ENCODE data around the gene AGTR1.
A peak's percentile ranks its signal among the peaks of the same experiment; 100 is the strongest.

Gene AGTR1

GRCh38 chr3:148707601-148708380, 10.1 kb downstream of the AGTR1 start:
- TF ChIP-seq, protein P1, sequence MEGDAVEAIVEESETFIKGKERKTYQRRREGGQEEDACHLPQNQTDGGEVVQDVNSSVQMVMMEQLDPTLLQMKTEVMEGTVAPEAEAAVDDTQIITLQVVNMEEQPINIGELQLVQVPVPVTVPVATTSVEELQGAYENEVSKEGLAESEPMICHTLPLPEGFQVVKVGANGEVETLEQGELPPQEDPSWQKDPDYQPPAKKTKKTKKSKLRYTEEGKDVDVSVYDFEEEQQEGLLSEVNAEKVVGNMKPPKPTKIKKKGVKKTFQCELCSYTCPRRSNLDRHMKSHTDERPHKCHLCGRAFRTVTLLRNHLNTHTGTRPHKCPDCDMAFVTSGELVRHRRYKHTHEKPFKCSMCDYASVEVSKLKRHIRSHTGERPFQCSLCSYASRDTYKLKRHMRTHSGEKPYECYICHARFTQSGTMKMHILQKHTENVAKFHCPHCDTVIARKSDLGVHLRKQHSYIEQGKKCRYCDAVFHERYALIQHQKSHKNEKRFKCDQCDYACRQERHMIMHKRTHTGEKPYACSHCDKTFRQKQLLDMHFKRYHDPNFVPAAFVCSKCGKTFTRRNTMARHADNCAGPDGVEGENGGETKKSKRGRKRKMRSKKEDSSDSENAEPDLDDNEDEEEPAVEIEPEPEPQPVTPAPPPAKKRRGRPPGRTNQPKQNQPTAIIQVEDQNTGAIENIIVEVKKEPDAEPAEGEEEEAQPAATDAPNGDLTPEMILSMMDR (IDR thresholded peaks at IDR 0.05; ENCODE audit: low read depth, low read length), result no peak
- peak in 1 of 2 donors; percentile 59 for DNase-seq (ENCODE audit: low read depth in 2 of 2)
- no peak overlapping the region for H3K4me3 ChIP-seq (replicated peaks in 1 of 2; ENCODE audit: low read depth in 2 of 2, low read length in 2 of 2)

DNA sequence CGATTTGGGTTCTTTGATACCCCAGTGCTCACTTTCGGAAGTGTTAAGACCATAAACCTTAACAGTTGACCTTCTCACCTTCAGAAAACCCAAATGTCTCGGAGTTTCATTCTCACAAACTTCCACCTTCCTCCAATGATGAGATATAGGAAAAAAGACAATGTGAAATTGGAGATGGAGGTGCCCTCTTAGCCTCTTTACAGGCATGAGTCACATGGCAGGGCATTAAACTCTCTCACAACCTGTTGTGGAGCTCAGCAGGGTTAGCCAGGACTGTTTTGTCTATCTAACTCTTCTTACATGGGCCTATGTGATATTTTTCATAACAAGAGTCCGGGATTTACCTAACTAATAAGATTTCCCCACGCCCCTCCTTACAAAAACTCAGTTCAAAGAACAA, 10.7 kb downstream of the AGTR1 start:
- TF ChIP-seq, protein P1 (IDR thresholded peaks at IDR 0.05; ENCODE audit: low read depth, low read length), result no peak
- H3K4me3 ChIP-seq (replicated peaks in 1 of 2; ENCODE audit: low read depth in 2 of 2, low read length in 2 of 2), result no peak overlapping the region
- DNase-seq (ENCODE audit: low read depth in 2 of 2), result no peak

DNA sequence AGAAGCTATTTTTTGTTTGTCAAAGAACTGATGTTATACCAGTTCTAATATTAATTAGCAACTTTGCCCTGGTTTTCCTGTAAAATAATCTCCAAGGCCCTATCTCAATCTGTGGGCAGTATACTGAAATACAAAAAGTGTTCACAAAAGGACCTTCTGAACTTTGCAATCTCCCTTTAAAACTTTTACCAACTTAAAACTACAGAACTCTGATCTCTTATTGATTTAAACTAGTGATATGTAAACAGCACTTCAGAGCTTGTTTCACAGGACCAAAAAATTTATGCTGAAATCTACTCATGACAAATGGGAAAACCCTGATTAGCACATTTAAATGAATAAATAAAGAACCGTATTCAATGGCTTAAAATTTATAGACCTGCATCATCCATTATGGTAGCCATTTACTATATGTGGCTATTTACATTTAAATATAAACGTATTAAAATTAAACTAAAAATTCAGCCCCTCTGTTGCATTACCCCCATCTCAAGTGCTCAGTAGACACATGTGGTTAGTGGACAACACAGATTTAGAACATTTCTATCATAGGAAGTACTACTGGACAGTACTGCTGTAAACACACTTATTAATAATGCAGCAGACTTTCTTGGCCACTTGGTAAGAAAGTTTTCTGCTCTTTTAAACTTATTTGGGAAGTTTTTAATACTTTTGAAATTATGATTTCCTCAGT, 12.0 kb downstream of the AGTR1 start:
- TF ChIP-seq, protein P1 (IDR thresholded peaks at IDR 0.05; ENCODE audit: low read depth, low read length), result no peak
- no peak for DNase-seq (ENCODE audit: low read depth in 2 of 2)
- H3K4me3 ChIP-seq (replicated peaks in 1 of 2; ENCODE audit: low read depth in 2 of 2, low read length in 2 of 2), result no peak overlapping the region

GRCh38 chr3:148710665-148711064, 13.0 kb downstream of the AGTR1 start:
- DNase-seq (ENCODE audit: low read depth in 2 of 2), result no peak
- H3K4me3 ChIP-seq (replicated peaks in 1 of 2; ENCODE audit: low read depth in 2 of 2, low read length in 2 of 2), result no peak overlapping the region
- TF ChIP-seq, protein P1 (IDR thresholded peaks at IDR 0.05; ENCODE audit: low read depth, low read length), result no peak

DNA sequence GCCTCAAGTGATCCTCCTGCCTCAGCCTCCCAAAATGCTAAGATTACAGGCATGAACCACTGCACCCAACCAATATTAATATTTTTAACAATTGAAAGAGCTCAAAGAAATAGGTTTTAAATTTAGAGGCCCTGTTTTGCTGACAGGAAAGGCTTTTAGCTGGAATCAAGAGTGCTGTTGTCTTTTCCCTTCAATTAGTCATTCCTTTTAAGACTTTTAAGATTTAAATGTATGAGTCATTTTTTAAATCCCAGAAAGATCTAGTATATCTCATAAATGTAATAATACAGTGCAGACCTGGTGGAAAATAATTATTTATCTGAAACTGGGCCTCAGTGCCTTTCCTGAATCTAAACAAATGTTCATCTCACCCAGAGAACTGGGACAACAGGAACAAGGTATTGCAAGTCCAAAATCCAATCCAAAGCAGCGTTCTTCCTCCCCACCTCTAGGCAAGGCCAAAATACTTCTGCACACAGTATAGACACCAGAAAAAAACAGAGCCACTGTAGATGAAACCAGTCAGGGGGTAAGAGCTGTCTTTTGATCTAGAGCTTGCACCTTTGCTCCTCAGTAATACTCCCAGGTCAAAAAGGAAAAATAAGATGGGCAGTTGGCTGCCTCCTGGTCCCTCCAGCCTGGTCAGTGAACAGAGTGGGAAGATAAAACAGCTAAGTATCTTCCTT, 14.4 kb downstream of the AGTR1 start:
- TF ChIP-seq, protein P1 (IDR thresholded peaks at IDR 0.05; ENCODE audit: low read depth, low read length), result no peak
- H3K4me3 ChIP-seq (replicated peaks in 1 of 2; ENCODE audit: low read depth in 2 of 2, low read length in 2 of 2), result no peak overlapping the region
- peak in 1 of 2 donors; percentile 51 for DNase-seq (ENCODE audit: low read depth in 2 of 2)

DNA sequence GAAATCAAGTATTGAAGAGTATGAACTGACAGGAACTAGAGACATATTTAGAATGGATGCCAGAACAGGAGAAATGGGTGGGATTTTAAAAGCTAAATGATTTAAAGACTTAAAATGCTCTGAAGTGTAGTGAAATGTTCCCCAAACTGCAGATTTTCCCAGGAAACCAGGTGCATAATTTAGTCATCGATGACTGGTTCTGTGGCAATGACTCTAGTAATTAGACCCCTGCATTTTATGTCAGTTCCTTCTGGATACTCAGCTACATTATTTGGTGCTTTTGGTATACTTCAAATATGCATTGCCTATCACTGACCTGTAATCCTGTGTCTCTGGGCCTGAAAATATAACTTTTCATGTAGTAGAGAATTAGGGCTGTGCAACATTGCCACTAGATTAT, 16.8 kb downstream of the AGTR1 start:
- TF ChIP-seq, protein P1 (IDR thresholded peaks at IDR 0.05; ENCODE audit: low read depth, low read length), result no peak
- H3K4me3 ChIP-seq (replicated peaks in 1 of 2; ENCODE audit: low read depth in 2 of 2, low read length in 2 of 2), result no peak overlapping the region
- no peak for DNase-seq (ENCODE audit: low read depth in 2 of 2)

All from cardiac fibroblast (primary cell).